WTC11 (cell line): ENCODE measurements around the gene RGS17. TPM values are rescaled to one million over a fixed set of nuclear protein-coding genes. Genes with fewer than 3 reads are reported as not detected.

Experiments
- CREB1 ChIP-seq: sonication (generic); formaldehyde crosslinking; IDR thresholded peaks from 2 replicates; pipeline ENCODE4 v1.8.0; 2023; ENCODE audit warnings: mild to moderate bottlenecking, missing genetic modification reagents
- EMX1 ChIP-seq: fragments of 250-450 bp; sonication (Bioruptor Pico); IDR thresholded peaks from 2 replicates; pipeline ENCODE4 v1.8.0; 2021; ENCODE audit warnings: mild to moderate bottlenecking
- GABPB1 ChIP-seq: sonication (generic); formaldehyde crosslinking; IDR thresholded peaks from 2 replicates; pipeline ENCODE4 v1.8.1; 2023; ENCODE audit warnings: mild to moderate bottlenecking, missing genetic modification reagents
- HMGA2 ChIP-seq: fragments of 250-450 bp; sonication (Bioruptor Pico); IDR thresholded peaks from 2 replicates; pipeline ENCODE4 v1.4.0; 2021; ENCODE audit warnings: mild to moderate bottlenecking, moderate library complexity
- MXD4 ChIP-seq: fragments of 250-450 bp; sonication (Bioruptor Pico); IDR thresholded peaks from 2 replicates; pipeline ENCODE4 v1.8.0; 2021; ENCODE audit warnings: mild to moderate bottlenecking, moderate library complexity, borderline replicate concordance
- NFYB ChIP-seq: sonication (generic); formaldehyde crosslinking; conservative IDR thresholded peaks from 2 replicates; pipeline ENCODE4 v1.8.0; 2022; ENCODE audit warnings: low read depth, missing genetic modification reagents
- NR2C2 ChIP-seq: sonication (generic); formaldehyde crosslinking; IDR thresholded peaks from 2 replicates; pipeline ENCODE4 v1.8.0; 2022; ENCODE audit warnings: mild to moderate bottlenecking, missing genetic modification reagents
- SOX15 ChIP-seq: fragments of 250-450 bp; sonication (Bioruptor Pico); IDR thresholded peaks from 2 replicates; pipeline ENCODE4 v1.9.0; 2021; ENCODE audit warnings: mild to moderate bottlenecking
- SP1 ChIP-seq: sonication (generic); formaldehyde crosslinking; conservative IDR thresholded peaks from 2 replicates; pipeline ENCODE4 v1.8.1; 2022; ENCODE audit warnings: missing genetic modification reagents
- TCF7 ChIP-seq: sonication (generic); formaldehyde crosslinking; IDR thresholded peaks from 2 replicates; pipeline ENCODE4 v1.8.0; 2022; ENCODE audit warnings: mild to moderate bottlenecking, low read depth, missing genetic modification reagents, moderate library complexity
- TEAD4 ChIP-seq: sonication (generic); formaldehyde crosslinking; IDR thresholded peaks from 2 replicates; pipeline ENCODE4 v1.8.0; 2022; ENCODE audit warnings: mild to moderate bottlenecking, missing genetic modification reagents
- total RNA-seq: library from RNA; stranded (reverse); gene quantifications from 3 replicates; pipeline ENCODE4 v1.2.3, GENCODE V29; 2021
- TF ChIP-seq, protein P1 (sequence below): fragments of 250-450 bp; sonication (Bioruptor Pico); IDR thresholded peaks from 2 replicates; pipeline ENCODE4 v1.9.0; 2021; ENCODE audit warnings: mild to moderate bottlenecking
- TF ChIP-seq, protein P2 (sequence below): sonication (generic); formaldehyde crosslinking; conservative IDR thresholded peaks from 2 replicates; pipeline ENCODE4 v1.8.1; 2023; ENCODE audit warnings: mild to moderate bottlenecking, low read depth, missing genetic modification reagents, moderate library complexity
- TF ChIP-seq, protein P3 (sequence below): sonication (generic); formaldehyde crosslinking; IDR thresholded peaks from 2 replicates; pipeline ENCODE4 v1.8.1; 2022; ENCODE audit warnings: mild to moderate bottlenecking, missing genetic modification reagents, moderate library complexity, borderline replicate concordance
- TF ChIP-seq, protein P4 (sequence below): sonication (generic); formaldehyde crosslinking; IDR thresholded peaks from 2 replicates; pipeline ENCODE4 v1.8.1; 2023; ENCODE audit warnings: mild to moderate bottlenecking, missing genetic modification reagents, borderline replicate concordance
- TF ChIP-seq, protein P5 (sequence below): sonication (generic); formaldehyde crosslinking; IDR thresholded peaks from 2 replicates; pipeline ENCODE4 v1.8.0; 2023; ENCODE audit warnings: mild to moderate bottlenecking, missing genetic modification reagents
- TF ChIP-seq, protein P6 (sequence below): sonication (generic); formaldehyde crosslinking; IDR thresholded peaks from 2 replicates; pipeline ENCODE4 v1.8.0; 2023; ENCODE audit warnings: missing genetic modification reagents
- TF ChIP-seq, protein P7 (sequence below): sonication (generic); formaldehyde crosslinking; IDR thresholded peaks from 2 replicates; pipeline ENCODE4 v1.8.1; 2023; ENCODE audit warnings: mild to moderate bottlenecking, moderate library complexity, missing genetic modification reagents

Gene RGS17
- total RNA-seq, 1 experiment from 2014 or later: 9.3 TPM

DNA sequence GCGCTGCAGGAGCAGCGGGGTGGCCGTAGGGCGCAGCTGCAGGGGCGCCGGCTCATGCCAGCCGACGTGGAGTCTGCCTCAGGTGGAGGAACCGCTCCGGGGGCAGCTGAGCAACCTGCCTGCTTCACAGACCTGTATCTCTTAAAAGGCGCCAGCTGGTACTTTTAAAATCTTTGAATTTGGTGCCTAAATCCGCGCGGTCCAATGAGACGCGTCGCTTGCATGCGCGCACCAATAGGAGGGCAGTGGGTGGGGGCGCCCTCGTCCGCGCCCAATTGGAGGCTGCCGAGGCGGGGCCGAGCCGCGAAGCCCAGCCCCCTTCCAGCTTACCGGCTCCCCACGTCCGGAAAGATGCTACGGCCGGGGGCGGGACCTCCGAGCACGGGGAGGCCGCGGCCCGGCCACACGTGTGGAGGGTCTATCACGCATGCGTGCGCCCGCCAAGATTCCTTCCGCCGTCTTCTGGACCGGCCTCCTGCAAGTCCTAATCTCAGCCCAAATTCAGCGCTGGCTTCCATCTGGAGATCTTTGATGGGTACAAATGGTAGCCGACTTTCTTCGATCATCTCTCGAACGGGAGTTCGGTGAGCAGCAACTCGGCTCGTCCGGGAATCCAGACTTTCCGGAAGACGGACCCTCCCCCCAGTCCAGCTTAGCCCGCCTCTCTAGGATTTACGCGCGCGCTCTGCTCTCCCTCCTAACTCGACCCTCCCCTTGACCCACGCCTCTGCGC, 148.0 kb downstream of the RGS17 start, which contains the start of gene FBXO5 (continued):
- TF ChIP-seq, protein P1, sequence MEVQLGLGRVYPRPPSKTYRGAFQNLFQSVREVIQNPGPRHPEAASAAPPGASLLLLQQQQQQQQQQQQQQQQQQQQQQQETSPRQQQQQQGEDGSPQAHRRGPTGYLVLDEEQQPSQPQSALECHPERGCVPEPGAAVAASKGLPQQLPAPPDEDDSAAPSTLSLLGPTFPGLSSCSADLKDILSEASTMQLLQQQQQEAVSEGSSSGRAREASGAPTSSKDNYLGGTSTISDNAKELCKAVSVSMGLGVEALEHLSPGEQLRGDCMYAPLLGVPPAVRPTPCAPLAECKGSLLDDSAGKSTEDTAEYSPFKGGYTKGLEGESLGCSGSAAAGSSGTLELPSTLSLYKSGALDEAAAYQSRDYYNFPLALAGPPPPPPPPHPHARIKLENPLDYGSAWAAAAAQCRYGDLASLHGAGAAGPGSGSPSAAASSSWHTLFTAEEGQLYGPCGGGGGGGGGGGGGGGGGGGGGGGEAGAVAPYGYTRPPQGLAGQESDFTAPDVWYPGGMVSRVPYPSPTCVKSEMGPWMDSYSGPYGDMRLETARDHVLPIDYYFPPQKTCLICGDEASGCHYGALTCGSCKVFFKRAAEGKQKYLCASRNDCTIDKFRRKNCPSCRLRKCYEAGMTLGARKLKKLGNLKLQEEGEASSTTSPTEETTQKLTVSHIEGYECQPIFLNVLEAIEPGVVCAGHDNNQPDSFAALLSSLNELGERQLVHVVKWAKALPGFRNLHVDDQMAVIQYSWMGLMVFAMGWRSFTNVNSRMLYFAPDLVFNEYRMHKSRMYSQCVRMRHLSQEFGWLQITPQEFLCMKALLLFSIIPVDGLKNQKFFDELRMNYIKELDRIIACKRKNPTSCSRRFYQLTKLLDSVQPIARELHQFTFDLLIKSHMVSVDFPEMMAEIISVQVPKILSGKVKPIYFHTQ (CRISPR knock-in tag): 0 out of 2 replicates have a peak, but pooled peaks have one; percentile 55
- TF ChIP-seq NFYB (peak; percentile 99), EMX1 (CRISPR knock-in tag) (peak; percentile 19; the same call in 1 of the 2 replicates), NR2C2 (CRISPR knock-in tag) (no peak), CREB1 (no peak), MXD4 (CRISPR knock-in tag) (no peak), GABPB1 (CRISPR knock-in tag) (peak; percentile 50), TCF7 (no peak), SOX15 (no peak), SP1 (peak; percentile 77), HMGA2 (CRISPR knock-in tag) (no peak), TEAD4 (CRISPR knock-in tag) (no peak)
- TF ChIP-seq, protein P2, sequence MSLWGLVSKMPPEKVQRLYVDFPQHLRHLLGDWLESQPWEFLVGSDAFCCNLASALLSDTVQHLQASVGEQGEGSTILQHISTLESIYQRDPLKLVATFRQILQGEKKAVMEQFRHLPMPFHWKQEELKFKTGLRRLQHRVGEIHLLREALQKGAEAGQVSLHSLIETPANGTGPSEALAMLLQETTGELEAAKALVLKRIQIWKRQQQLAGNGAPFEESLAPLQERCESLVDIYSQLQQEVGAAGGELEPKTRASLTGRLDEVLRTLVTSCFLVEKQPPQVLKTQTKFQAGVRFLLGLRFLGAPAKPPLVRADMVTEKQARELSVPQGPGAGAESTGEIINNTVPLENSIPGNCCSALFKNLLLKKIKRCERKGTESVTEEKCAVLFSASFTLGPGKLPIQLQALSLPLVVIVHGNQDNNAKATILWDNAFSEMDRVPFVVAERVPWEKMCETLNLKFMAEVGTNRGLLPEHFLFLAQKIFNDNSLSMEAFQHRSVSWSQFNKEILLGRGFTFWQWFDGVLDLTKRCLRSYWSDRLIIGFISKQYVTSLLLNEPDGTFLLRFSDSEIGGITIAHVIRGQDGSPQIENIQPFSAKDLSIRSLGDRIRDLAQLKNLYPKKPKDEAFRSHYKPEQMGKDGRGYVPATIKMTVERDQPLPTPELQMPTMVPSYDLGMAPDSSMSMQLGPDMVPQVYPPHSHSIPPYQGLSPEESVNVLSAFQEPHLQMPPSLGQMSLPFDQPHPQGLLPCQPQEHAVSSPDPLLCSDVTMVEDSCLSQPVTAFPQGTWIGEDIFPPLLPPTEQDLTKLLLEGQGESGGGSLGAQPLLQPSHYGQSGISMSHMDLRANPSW (CRISPR knock-in tag): no peak
- TF ChIP-seq, protein P3, sequence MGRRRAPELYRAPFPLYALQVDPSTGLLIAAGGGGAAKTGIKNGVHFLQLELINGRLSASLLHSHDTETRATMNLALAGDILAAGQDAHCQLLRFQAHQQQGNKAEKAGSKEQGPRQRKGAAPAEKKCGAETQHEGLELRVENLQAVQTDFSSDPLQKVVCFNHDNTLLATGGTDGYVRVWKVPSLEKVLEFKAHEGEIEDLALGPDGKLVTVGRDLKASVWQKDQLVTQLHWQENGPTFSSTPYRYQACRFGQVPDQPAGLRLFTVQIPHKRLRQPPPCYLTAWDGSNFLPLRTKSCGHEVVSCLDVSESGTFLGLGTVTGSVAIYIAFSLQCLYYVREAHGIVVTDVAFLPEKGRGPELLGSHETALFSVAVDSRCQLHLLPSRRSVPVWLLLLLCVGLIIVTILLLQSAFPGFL (CRISPR knock-in tag): no peak
- TF ChIP-seq, protein P4, sequence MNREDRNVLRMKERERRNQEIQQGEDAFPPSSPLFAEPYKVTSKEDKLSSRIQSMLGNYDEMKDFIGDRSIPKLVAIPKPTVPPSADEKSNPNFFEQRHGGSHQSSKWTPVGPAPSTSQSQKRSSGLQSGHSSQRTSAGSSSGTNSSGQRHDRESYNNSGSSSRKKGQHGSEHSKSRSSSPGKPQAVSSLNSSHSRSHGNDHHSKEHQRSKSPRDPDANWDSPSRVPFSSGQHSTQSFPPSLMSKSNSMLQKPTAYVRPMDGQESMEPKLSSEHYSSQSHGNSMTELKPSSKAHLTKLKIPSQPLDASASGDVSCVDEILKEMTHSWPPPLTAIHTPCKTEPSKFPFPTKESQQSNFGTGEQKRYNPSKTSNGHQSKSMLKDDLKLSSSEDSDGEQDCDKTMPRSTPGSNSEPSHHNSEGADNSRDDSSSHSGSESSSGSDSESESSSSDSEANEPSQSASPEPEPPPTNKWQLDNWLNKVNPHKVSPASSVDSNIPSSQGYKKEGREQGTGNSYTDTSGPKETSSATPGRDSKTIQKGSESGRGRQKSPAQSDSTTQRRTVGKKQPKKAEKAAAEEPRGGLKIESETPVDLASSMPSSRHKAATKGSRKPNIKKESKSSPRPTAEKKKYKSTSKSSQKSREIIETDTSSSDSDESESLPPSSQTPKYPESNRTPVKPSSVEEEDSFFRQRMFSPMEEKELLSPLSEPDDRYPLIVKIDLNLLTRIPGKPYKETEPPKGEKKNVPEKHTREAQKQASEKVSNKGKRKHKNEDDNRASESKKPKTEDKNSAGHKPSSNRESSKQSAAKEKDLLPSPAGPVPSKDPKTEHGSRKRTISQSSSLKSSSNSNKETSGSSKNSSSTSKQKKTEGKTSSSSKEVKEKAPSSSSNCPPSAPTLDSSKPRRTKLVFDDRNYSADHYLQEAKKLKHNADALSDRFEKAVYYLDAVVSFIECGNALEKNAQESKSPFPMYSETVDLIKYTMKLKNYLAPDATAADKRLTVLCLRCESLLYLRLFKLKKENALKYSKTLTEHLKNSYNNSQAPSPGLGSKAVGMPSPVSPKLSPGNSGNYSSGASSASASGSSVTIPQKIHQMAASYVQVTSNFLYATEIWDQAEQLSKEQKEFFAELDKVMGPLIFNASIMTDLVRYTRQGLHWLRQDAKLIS (CRISPR knock-in tag): peak; percentile 13; the same call in 1 of the 2 replicates
- TF ChIP-seq, protein P5, sequence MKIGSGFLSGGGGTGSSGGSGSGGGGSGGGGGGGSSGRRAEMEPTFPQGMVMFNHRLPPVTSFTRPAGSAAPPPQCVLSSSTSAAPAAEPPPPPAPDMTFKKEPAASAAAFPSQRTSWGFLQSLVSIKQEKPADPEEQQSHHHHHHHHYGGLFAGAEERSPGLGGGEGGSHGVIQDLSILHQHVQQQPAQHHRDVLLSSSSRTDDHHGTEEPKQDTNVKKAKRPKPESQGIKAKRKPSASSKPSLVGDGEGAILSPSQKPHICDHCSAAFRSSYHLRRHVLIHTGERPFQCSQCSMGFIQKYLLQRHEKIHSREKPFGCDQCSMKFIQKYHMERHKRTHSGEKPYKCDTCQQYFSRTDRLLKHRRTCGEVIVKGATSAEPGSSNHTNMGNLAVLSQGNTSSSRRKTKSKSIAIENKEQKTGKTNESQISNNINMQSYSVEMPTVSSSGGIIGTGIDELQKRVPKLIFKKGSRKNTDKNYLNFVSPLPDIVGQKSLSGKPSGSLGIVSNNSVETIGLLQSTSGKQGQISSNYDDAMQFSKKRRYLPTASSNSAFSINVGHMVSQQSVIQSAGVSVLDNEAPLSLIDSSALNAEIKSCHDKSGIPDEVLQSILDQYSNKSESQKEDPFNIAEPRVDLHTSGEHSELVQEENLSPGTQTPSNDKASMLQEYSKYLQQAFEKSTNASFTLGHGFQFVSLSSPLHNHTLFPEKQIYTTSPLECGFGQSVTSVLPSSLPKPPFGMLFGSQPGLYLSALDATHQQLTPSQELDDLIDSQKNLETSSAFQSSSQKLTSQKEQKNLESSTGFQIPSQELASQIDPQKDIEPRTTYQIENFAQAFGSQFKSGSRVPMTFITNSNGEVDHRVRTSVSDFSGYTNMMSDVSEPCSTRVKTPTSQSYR (CRISPR knock-in tag): no peak
- TF ChIP-seq, protein P6, sequence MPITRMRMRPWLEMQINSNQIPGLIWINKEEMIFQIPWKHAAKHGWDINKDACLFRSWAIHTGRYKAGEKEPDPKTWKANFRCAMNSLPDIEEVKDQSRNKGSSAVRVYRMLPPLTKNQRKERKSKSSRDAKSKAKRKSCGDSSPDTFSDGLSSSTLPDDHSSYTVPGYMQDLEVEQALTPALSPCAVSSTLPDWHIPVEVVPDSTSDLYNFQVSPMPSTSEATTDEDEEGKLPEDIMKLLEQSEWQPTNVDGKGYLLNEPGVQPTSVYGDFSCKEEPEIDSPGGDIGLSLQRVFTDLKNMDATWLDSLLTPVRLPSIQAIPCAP: no peak
- TF ChIP-seq, protein P7, sequence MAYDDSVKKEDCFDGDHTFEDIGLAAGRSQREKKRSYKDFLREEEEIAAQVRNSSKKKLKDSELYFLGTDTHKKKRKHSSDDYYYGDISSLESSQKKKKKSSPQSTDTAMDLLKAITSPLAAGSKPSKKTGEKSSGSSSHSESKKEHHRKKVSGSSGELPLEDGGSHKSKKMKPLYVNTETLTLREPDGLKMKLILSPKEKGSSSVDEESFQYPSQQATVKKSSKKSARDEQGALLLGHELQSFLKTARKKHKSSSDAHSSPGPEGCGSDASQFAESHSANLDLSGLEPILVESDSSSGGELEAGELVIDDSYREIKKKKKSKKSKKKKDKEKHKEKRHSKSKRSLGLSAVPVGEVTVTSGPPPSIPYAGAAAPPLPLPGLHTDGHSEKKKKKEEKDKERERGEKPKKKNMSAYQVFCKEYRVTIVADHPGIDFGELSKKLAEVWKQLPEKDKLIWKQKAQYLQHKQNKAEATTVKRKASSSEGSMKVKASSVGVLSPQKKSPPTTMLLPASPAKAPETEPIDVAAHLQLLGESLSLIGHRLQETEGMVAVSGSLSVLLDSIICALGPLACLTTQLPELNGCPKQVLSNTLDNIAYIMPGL (CRISPR knock-in tag): no peak
